GM12878 (cell line): ENCODE data around the gene SMOC1. TPM values are rescaled to one million over a fixed set of nuclear protein-coding genes. Genes with fewer than 3 reads are reported as not detected.

ENCODE experiments used
- ATAC-seq: fragments of 200-7000 bp; cut with Tn5 transposase; 3 replicates; pipeline ENCODE4 v1.9.1; 2020; ENCODE audit warnings: mild to moderate bottlenecking, moderate library complexity
- BruUV-seq: library from RNA; stranded (reverse); fragments of 400-500 nt; replicated peaks from 2 replicates; lab custom pipeline; 2021; lab: Mats Ljungman, UMichigan
- CTCF ChIA-PET: fragments of 300-600 bp; sonication (Branson Sonifier 250); formaldehyde crosslinking; extraction: SDS; loops from one replicate; lab custom pipeline; 2021; ENCODE audit warnings: inconsistent platforms; lab: Yijun Ruan, JAX
- POLR2A ChIA-PET: fragments of 350-600 bp; formaldehyde crosslinking; extraction: SDS; loops from one replicate; lab custom pipeline; 2021; ENCODE audit warnings: inconsistent platforms; lab: Charles Lee
- RAD21 ChIA-PET: fragments of 300-600 bp; sonication (Branson Sonifier 250); formaldehyde crosslinking; loops from one replicate; lab custom pipeline; 2023; ENCODE audit warnings: antibody characterized with exemption; ENCODE audit not compliant: unreplicated experiment; lab: Charles Lee
- SMC1A ChIA-PET: fragments of 300-600 bp; sonication (Branson Sonifier 250); formaldehyde crosslinking; loops from one replicate; lab custom pipeline; 2023; ENCODE audit not compliant: unreplicated experiment, uncharacterized antibody; lab: Charles Lee
- DNase-seq: peaks from one replicate; pipeline ENCODE4 v3.0.0-alpha.2; 2011; ENCODE audit warnings: low read depth, low spot score
- FAIRE-seq: peaks from 3 replicates; lab custom pipeline; 2011; peaks lifted over from hg19 to GRCh38; lab: Jason Lieb, UNC
- H2AFZ ChIP-seq: 2 replicates; pipeline ENCODE4 v1.6.0; 2011; ENCODE audit warnings: low read depth, low read length, control low read depth; ENCODE audit not compliant: control insufficient read depth
- H3K27ac ChIP-seq: 2 replicates; pipeline ENCODE4 v1.5.1; 2011; ENCODE audit warnings: control low read depth; ENCODE audit not compliant: control insufficient read depth, insufficient read depth
- H3K27me3 ChIP-seq, 2 experiments: replicated peaks in 1 of 2; 2 replicates each; pipeline versions ENCODE4 v1.6.0 to v1.6.1; 2011; ENCODE audit warnings: low read length in 1 of 2; ENCODE audit not compliant: control insufficient read depth in 2 of 2, insufficient read depth in 2 of 2
- H3K36me3 ChIP-seq, 2 experiments: 2 replicates each; pipeline ENCODE4 v1.5.1; 2011; ENCODE audit warnings: low read length in 1 of 2; ENCODE audit not compliant: control insufficient read depth in 2 of 2, insufficient read depth in 2 of 2
- H3K4me1 ChIP-seq: 2 replicates; pipeline ENCODE4 v1.6.1; 2011; ENCODE audit warnings: mild to moderate bottlenecking, low read length, moderate library complexity, mixed read lengths; ENCODE audit not compliant: control insufficient read depth, insufficient read depth
- H3K4me2 ChIP-seq: 2 replicates; pipeline ENCODE4 v1.6.0; 2011; ENCODE audit warnings: control low read depth; ENCODE audit not compliant: control insufficient read depth, insufficient read depth
- H3K4me3 ChIP-seq: fragments of 200-600 bp; sonication (generic); 2 replicates; pipeline ENCODE4 v1.5.1; 2016
- H3K79me2 ChIP-seq: 2 replicates; pipeline ENCODE4 v1.6.0; 2011; ENCODE audit warnings: low read length; ENCODE audit not compliant: control insufficient read depth, insufficient read depth
- H3K9ac ChIP-seq: 2 replicates; pipeline ENCODE4 v1.8.0; 2011; ENCODE audit warnings: low read length, control low read depth, mixed read lengths; ENCODE audit not compliant: control insufficient read depth, insufficient read depth
- H3K9me3 ChIP-seq: replicated peaks from 3 replicates; pipeline ENCODE4 v1.5.1; 2011; ENCODE audit warnings: mild to moderate bottlenecking, low read length; ENCODE audit not compliant: control insufficient read depth, insufficient read depth
- H4K20me1 ChIP-seq: 2 replicates; pipeline ENCODE4 v1.6.0; 2011; ENCODE audit not compliant: control insufficient read depth, insufficient read depth
- CBX3 ChIP-seq: fragments of 200-600 bp; sonication (generic); IDR thresholded peaks from 2 replicates; pipeline ENCODE4 v1.6.1; 2016; ENCODE audit warnings: low read depth, borderline replicate concordance
- CEBPB ChIP-seq, 2 experiments: fragments of 150-350 bp in 1 of 2; IDR thresholded peaks; 2 replicates each; pipeline ENCODE4 v1.6.1; 2012 to 2014; ENCODE audit warnings: low read depth in 2 of 2, low read length in 2 of 2, borderline replicate concordance in 1 of 2, inconsistent platforms in 1 of 2
- HDAC2 ChIP-seq: fragments of 200-600 bp; sonication (generic); IDR thresholded peaks from 2 replicates; pipeline ENCODE4 v1.6.1; 2017
- JUNB ChIP-seq: IDR thresholded peaks from 2 replicates; pipeline ENCODE4 v1.6.1; 2016; ENCODE audit warnings: antibody characterized with exemption, mild to moderate bottlenecking
- MEF2B ChIP-seq: fragments of 450-650 bp; IDR thresholded peaks from 2 replicates; pipeline ENCODE4 v1.6.1; 2018; ENCODE audit warnings: mild to moderate bottlenecking, moderate library complexity; ENCODE audit not compliant: partially characterized antibody, poor library complexity, severe bottlenecking
- NR2C1 ChIP-seq: fragments of 450-650 bp; IDR thresholded peaks from 2 replicates; pipeline ENCODE4 v1.6.1; 2017; ENCODE audit warnings: antibody characterized with exemption, mild to moderate bottlenecking, moderate library complexity
- NRF1 ChIP-seq: conservative IDR thresholded peaks from 2 replicates; pipeline ENCODE4 v1.6.1; 2011; ENCODE audit warnings: mild to moderate bottlenecking, low read depth, low read length, improper control_type of control experiment
- PML ChIP-seq: IDR thresholded peaks from 2 replicates; pipeline ENCODE4 v1.6.1; 2012; ENCODE audit warnings: low read length, inconsistent platforms
- RAD51 ChIP-seq: fragments of 450-650 bp; IDR thresholded peaks from 2 replicates; pipeline ENCODE4 v1.6.1; 2016; ENCODE audit warnings: moderate library complexity, mild to moderate bottlenecking, inconsistent platforms
- RBBP5 ChIP-seq: fragments of 200-600 bp; sonication (generic); conservative IDR thresholded peaks from 2 replicates; pipeline ENCODE4 v1.6.1; 2016
- RELB ChIP-seq: fragments of 450-650 bp; IDR thresholded peaks from 2 replicates; pipeline ENCODE4 v1.6.1; 2017; ENCODE audit warnings: low read depth, mild to moderate bottlenecking, moderate library complexity
- STAT3 ChIP-seq: IDR thresholded peaks from 2 replicates; pipeline ENCODE4 v1.6.1; 2011; ENCODE audit warnings: low read depth, low read length, improper control_type of control experiment
- TBL1XR1 ChIP-seq: IDR thresholded peaks from 2 replicates; pipeline ENCODE4 v1.6.1; 2012; ENCODE audit warnings: low read depth, low read length, improper control_type of control experiment
- TCF12 ChIP-seq: IDR thresholded peaks from 2 replicates; pipeline ENCODE4 v1.6.1; 2011; ENCODE audit warnings: low read depth, mild to moderate bottlenecking, low read length
- USF1 ChIP-seq: IDR thresholded peaks from 2 replicates; pipeline ENCODE4 v1.6.1; 2011; ENCODE audit warnings: borderline replicate concordance, low read depth, mild to moderate bottlenecking, moderate library complexity, mixed read lengths, low read length; ENCODE audit not compliant: insufficient read depth; ENCODE audit errors: extremely low read length
- WRNIP1 ChIP-seq: IDR thresholded peaks from 2 replicates; pipeline ENCODE4 v1.6.1; 2011; ENCODE audit warnings: low read depth, low read length, improper control_type of control experiment, borderline replicate concordance
- ZBTB33 ChIP-seq: fragments of 450-650 bp; IDR thresholded peaks from 2 replicates; pipeline ENCODE4 v1.6.1; 2017; ENCODE audit warnings: mild to moderate bottlenecking
- ZNF217 ChIP-seq: fragments of 450-650 bp; IDR thresholded peaks from 2 replicates; pipeline ENCODE4 v1.6.1; 2017; ENCODE audit warnings: antibody characterized with exemption, mild to moderate bottlenecking
- ZNF274 ChIP-seq: IDR thresholded peaks from one replicate; pipeline ENCODE4 v1.8.0; 2011; ENCODE audit not compliant: insufficient read length, insufficient read depth
- ZZZ3 ChIP-seq: IDR thresholded peaks from 2 replicates; pipeline ENCODE4 v1.6.1; 2011; ENCODE audit warnings: low read depth; ENCODE audit not compliant: control insufficient read depth, insufficient read length
- whole genome bisulfite sequencing: methylation state at CpG from one replicate; pipeline ENCODE4 v1.1.6; 2016; ENCODE audit warnings: low lambda C conversion rate; ENCODE audit not compliant: insufficient replicate concordance, insufficient coverage; ENCODE audit errors: missing lambda C conversion rate; 5-methylcytosine and 5-hydroxymethylcytosine counted together
- in situ Hi-C: fragments of 300-500 bp; cut with MboI; formaldehyde crosslinking; loops from 9 replicates; pipeline ENCODE4 v1.14.3; 2018; ENCODE audit warnings: mixed read lengths
- intact Hi-C: fragments of 100-400 bp; cut with micrococcal nuclease; formaldehyde crosslinking; loops from one replicate; pipeline ENCODE4 v1.14.2; 2022; ENCODE audit not compliant: unreplicated experiment
- polyA plus RNA-seq, 11 experiments: library from polyadenylated mRNA; depleted of rRNA in 4 of 11; unstranded in 6 of 11; stranded (reverse) in 5 of 11; fragments of >200 nt; fragmentation: Nextera tagmentation in 4 of 11; fragmentation: Illumina TruSeq in 1 of 11; extraction: Ambion mirVana in 4 of 11; extraction: Trizol in 1 of 11; gene quantifications; 1 replicate in 1 of 11; 2 replicates in 10 of 11; pipeline versions ENCODE4 v1.2.1 to v1.2.3, GENCODE V29; 2011 to 2016; ENCODE audit warnings: inconsistent platforms in 2 of 11, missing spikeins in 2 of 11, low read depth in 1 of 11
- total RNA-seq, 4 experiments: library from RNA; depleted of rRNA in 3 of 4; stranded (reverse); fragments of >200 nt in 3 of 4; fragmentation: Illumina TruSeq in 1 of 4; extraction: Trizol in 1 of 4; gene quantifications; 2 replicates each; pipeline versions ENCODE4 v1.2.1 to v1.2.3, GENCODE V29; 2013 to 2021

Gene SMOC1
- total and polyA plus RNA-seq, 10 of the 15 experiments (the other 5 are each of a cell fraction or from before 2014, with no cell fraction given), result 0.03 to 0.26 (median 0.14) TPM; not detected in 7

- FAIRE-seq, result no peak
- POLR2A ChIA-PET, result no interaction called here
- H3K4me2 ChIP-seq, result no peak overlapping the region
These were observed 126.1 kb downstream of the SMOC1 start for GRCh38 chr14:70005281-70005805.

More at GRCh38 chr14:70005281-70005805, 126.1 kb downstream of the SMOC1 start:
- ChIA-PET RAD21 (no interaction called here), SMC1A (no interaction called here), CTCF (interaction anchor here (1.2 kb wide), 1 partner anchor 13 kb away, joined by 3 read pairs; no protein-coding TSS in a partner anchor)
- TF ChIP-seq TBL1XR1 (no peak), MEF2B (no peak), ZZZ3 (no peak), NR2C1 (no peak), CBX3 (no peak), WRNIP1 (no peak), RAD51 (no peak), RBBP5 (no peak), STAT3 (no peak), CEBPB (IDR thresholded peaks at IDR 0.05; ENCODE audit: borderline replicate concordance in 1 of 2, low read depth in 2 of 2, low read length in 2 of 2) (no peak), JUNB (no peak), ZBTB33 (no peak), RELB (no peak), TCF12 (no peak), ZNF217 (no peak), ZNF274 (no peak), PML (no peak), USF1 (no peak), HDAC2 (no peak), NRF1 (no peak)
- Histone ChIP-seq H3K4me3 (no peak overlapping the region), H3K27ac (no peak overlapping the region), H3K79me2 (no peaks in the 10 kb centered on the region), H3K4me1 (peaks cover 16% of the 10 kb centered on the region), H3K27me3 (no peaks in the 10 kb centered on the region), H2AFZ (no peak overlapping the region), H4K20me1 (no peaks in the 10 kb centered on the region), H3K36me3 (no peaks in the 10 kb centered on the region), H3K9ac (no peak overlapping the region), H3K9me3 (no peaks in the 10 kb centered on the region)
- 44% methylated on average over 5 of the region's 5 CpGs for WGBS
- DNase-seq (no peak), ATAC-seq (no peak)
- in situ Hi-C loops (no loop called here), intact Hi-C loops (no loop called here)
- no TSS peak for BruUV-seq
